ENCODE results near the gene UGT1A1. TPM values are rescaled to one million over a fixed set of nuclear protein-coding genes. Genes with fewer than 3 reads are reported as not detected.

UGT1A1 gene
- total RNA-seq, 1 donor from 2014 or later = not detected

GRCh38 chr2:233811087-233811486, 51.0 kb downstream of the UGT1A1 start:
- H3K4me3 Mint-ChIP-seq = no peak overlapping the region
- H3K36me3 Mint-ChIP-seq (ENCODE audit: low read depth) = no peaks in the 10 kb centered on the region
- no peak overlapping the region for H3K27ac Mint-ChIP-seq (ENCODE audit: unreplicated experiment)

GRCh38 chr2:233811732-233812131, 51.7 kb downstream of the UGT1A1 start:
- Mint-ChIP-seq H3K27ac (ENCODE audit: unreplicated experiment) (no peak overlapping the region), H3K27me3 (ENCODE audit: low read depth) (no peaks in the 10 kb centered on the region), H3K36me3 (ENCODE audit: low read depth) (no peaks in the 10 kb centered on the region), H3K9me3 (no peaks in the 10 kb centered on the region), H3K4me1 (peaks cover 8% of the 10 kb centered on the region), H3K4me3 (no peak overlapping the region)
- DNase-seq (ENCODE audit: low read depth, low spot score) = no peak
- TF ChIP-seq CTCF (conservative IDR thresholded peaks at IDR 0.05) = no peak

More at GRCh38 chr2:233811087-233811486, 51.0 kb downstream of the UGT1A1 start:
- H3K27me3 Mint-ChIP-seq (ENCODE audit: low read depth) = no peaks in the 10 kb centered on the region
- no peak for TF ChIP-seq CTCF (conservative IDR thresholded peaks at IDR 0.05)
- no peak for DNase-seq (ENCODE audit: low read depth, low spot score)
- H3K4me1 Mint-ChIP-seq = peaks cover 2% of the 10 kb centered on the region
- no peaks in the 10 kb centered on the region for H3K9me3 Mint-ChIP-seq

DNA sequence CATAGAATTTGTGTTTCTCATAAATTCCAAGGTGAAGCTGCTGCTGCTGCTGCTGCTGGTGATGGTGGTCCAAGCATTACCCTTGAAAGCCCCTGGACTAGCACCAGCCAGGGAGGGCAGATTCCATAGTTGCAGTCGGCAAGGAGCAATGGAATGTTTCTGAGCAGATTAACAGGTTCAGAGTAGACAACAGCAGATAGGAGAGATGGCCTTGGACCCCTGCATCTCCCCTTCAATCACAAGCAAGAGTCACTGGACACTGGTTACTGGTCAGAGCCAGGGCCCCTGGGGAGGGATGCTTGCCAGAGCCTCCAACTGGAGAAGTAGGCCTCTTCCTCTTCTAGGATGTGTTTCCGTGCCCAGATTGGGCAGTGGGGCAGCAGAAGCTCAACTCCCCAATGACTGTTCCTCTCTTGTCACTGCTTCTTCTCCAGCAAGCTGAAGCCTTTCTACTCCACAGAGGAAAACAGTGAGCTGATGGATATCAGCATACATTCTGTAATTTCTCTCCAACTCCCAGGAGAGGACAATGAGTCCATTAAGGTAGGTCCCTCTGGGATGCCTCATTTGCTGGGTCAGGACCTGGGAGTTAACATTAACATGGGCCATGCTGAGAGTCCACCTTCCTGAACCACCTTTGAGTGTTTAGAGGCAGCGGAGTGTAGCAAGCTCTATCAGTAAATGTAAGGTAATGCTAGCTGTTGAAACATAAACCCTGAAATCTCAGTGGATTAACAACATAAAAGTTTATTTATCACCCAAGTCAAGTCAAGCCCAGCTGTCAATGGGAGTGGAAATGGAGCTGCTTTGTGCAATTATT, 53.4 kb downstream of the UGT1A1 start:
- H3K36me3 Mint-ChIP-seq (ENCODE audit: low read depth) = no peaks in the 10 kb centered on the region
- H3K4me3 Mint-ChIP-seq = no peak overlapping the region
- H3K9me3 Mint-ChIP-seq = no peaks in the 10 kb centered on the region
- H3K27ac Mint-ChIP-seq (ENCODE audit: unreplicated experiment) = no peak overlapping the region
- DNase-seq (ENCODE audit: low read depth, low spot score) = no peak
- peaks cover 12% of the 10 kb centered on the region for H3K4me1 Mint-ChIP-seq
- H3K27me3 Mint-ChIP-seq (ENCODE audit: low read depth) = no peaks in the 10 kb centered on the region
- no peak for TF ChIP-seq CTCF (conservative IDR thresholded peaks at IDR 0.05)

DNA sequence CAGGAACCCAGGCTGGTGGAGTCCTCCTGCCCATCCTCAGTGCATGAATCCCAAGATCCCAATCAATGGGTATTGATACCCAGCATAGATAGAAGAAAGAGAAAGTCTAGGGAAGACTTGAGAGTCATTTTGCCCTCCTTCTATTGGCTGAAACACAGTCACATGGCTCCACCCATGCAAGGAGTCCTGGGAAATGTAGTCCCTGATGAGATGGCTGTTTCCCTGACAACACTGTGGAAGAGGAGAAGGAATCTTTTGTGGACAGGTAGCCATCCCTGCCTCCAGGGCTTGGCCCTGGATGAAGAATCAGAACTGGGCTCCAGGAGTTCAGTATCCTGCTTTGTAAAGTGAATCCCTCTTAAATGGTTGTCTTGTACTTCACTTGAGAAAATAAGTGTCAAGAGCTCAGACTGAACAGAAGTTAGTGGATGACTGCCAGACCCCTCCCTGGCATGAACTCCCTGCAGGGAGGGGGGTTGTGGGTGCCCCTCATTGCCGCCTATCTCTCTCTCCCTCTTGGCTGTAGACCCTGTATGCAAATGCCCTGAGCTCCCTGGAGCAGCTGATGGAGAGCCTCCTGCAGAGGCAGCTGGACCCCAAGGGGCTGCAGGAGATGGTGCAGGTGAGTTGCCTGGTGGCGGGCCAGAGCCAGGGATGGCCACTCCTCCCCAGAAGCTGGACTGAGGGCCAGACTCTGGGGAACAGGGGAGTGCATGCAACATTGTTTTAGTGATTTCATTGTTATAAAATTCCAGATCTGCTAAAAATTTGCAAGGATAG, 54.2 kb downstream of the UGT1A1 start:
- no peak for TF ChIP-seq CTCF (conservative IDR thresholded peaks at IDR 0.05)

DNA sequence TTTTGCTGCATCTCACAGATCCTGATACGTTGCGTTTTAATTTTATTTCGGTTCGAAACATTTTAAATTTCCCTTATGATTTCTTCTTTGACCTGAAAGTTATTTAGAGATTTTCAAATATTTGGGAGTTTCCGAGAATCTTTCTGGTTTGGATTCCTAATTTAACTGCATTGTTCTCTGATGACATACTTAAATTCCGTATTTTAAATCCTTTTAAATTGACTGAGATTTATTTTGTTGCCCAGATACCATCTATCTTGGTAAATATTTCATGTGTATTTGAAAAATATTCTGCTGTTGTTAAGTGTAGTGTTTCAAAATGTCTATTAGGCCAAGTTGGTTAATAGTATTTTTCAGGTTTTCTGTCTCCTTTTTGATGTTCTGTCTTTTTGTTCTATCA, 55.8 kb downstream of the UGT1A1 start:
- H3K27ac Mint-ChIP-seq (ENCODE audit: unreplicated experiment) = no peak overlapping the region
- H3K4me3 Mint-ChIP-seq = no peak overlapping the region
- H3K36me3 Mint-ChIP-seq (ENCODE audit: low read depth) = no peaks in the 10 kb centered on the region
- peaks cover 12% of the 10 kb centered on the region for H3K4me1 Mint-ChIP-seq
- no peaks in the 10 kb centered on the region for H3K27me3 Mint-ChIP-seq (ENCODE audit: low read depth)
- DNase-seq (ENCODE audit: low read depth, low spot score) = no peak
- TF ChIP-seq CTCF (conservative IDR thresholded peaks at IDR 0.05) = no peak
- no peaks in the 10 kb centered on the region for H3K9me3 Mint-ChIP-seq

More for the DNA sequence above, 54.2 kb downstream of the UGT1A1 start:
- Mint-ChIP-seq H3K4me3 (no peak overlapping the region), H3K27me3 (ENCODE audit: low read depth) (no peaks in the 10 kb centered on the region), H3K9me3 (no peaks in the 10 kb centered on the region), H3K4me1 (peaks cover 12% of the 10 kb centered on the region), H3K36me3 (ENCODE audit: low read depth) (no peaks in the 10 kb centered on the region), H3K27ac (ENCODE audit: unreplicated experiment) (no peak overlapping the region)
- no peak for DNase-seq (ENCODE audit: low read depth, low spot score)
